HG02885 (cell line): ENCODE results near the gene TMEM184C.

ENCODE experiments used
- ATAC-seq: cut with Tn5 transposase; IDR thresholded peaks from one replicate; pipeline ENCODE4 v1.9.1; 2021; ENCODE audit warnings: mild to moderate bottlenecking; ENCODE audit not compliant: unreplicated experiment, poor library complexity

TMEM184C gene

DNA sequence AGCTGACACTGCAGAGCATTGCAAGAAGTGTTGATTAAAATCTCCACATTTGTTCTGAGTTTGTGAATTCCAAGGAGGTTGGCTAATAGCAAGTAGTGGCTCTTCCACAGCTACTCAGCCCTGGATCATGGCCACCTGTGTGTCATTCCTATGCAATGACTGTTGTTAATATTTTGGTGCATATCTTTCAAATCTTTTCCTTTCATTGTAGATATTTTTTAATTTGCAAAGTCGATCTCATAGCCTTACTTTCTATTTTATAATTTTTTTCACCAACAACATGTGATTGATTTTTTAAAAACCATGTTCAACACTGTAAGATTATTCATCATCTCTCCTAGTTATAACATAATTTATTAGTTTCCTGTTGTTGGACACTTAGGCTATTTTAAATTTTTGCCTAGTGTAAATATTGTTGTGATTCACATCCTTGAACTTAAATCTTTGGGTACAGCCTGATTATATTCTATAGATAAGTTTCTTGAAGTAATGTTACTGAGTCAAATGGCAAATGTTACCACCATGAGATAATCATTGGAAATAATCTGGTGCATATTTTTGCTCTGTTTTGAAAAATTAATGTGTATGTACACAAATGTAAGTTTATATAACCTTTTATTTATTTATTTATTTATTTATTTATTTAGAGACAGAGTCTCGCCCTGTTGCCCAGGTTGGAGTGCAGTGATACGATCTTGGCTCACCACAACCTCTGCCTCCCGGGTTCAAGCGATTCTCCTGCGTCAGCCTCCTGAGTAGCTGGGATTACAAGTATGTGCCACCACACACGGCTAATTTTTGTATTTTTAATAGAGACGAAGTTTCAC, 97.6 kb downstream of the TMEM184C start:
- ATAC-seq, result no peak

DNA sequence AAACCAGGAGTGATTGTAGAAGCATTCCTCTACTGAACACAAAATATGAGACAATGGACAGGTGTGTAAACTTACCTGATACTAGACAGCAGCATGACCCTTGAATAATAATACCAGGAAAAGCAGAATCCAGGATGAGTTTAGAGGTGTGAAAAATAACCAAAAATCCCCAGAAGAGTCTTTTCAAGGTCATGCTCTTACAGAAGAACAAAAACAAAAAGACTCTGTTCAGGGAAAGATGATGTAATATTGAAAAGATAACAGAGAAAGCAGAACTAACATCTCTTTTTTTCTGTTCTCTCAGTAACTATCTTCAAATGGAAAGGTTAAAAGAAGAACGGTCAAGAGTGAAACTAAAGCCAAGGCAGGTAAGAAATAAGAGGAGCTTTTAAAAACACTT, 100.7 kb downstream of the TMEM184C start:
- ATAC-seq, result peak; percentile 94
